GM21390 (cell line): ENCODE measurements around the gene UBE2O.

Experiments used
- ATAC-seq: cut with Tn5 transposase; IDR thresholded peaks from one replicate; pipeline ENCODE4 v1.9.1; 2021; ENCODE audit not compliant: unreplicated experiment

Gene UBE2O

DNA sequence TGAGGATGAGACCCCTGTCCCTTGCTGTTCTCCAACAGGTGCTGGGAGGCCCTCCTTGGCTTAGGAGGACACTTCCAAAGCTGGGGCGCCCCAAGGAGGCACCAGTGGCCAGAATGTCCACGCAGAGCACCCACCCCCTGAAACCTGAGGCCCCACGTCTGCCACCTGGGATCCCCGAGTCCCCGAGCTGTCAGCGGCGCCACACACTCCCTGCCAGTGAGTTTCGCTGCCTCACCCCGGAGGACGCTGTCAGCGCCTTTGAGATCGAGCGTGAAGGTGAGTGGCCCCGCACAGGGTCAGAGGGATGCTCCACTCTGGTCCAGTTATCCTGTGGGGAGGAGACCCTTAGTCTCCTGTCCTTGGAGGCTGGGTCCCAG is 15.7 kb upstream of the UBE2O start:
- no peak for ATAC-seq

DNA sequence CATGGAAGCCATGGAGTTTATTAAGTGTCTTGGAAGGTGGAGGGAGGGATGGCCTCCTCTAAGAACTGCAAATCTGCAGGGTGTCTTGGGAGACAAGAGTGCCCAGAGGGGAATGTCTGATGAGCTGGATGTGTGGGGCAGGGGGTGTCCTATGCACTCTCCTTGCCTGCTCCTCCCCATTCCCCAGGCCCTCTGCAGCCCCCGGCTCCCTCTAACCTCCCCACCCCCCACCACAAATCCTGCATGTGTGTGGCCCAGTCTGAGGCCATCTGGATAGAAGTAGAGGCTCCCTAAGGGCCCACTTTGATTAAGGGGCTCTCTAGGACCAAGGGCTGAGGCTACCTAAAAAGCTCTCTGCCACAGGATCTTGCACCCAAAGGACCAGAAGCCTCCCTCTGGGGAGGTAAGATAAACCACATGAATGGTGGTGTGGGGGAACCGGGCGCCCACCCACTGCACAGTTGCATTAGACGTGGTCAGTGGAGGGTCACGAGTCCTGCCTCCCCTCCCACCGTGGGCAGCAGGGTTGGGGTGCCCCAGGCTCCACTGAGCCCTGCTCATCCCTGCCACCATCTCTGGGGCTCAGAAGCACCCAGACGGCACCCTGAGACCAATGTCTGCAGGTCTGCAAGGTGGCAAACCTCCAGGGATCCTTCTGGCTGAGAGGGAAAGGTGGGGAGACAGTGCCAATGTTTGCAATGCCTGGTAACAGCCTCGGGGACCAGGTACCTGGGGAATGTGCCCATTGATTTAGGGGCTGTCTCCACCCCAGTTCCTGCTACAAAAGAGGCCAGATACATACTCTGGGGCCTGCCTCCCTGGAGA is 15.1 kb upstream of the UBE2O start:
- no peak for ATAC-seq

DNA sequence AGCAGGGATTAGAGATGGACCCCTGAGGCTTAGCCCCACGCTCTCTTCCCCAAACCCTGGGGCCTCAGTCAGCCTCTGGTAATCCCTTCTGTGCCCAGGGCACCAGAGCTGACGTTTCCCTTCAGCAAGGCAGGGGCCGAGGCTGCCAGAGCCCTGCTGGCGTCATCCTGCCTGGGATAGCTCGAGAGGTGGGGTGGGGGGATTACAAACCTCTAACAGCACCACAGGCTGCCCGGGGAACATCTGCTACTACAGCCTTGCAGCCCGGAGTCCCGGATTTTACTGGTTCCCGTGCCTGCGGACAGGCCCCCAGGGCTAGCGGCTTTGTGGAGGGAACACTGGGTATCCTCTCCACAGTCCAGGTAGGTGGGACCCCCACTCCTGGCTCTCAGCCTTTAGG is 14.4 kb upstream of the UBE2O start, which contains the start of gene AANAT:
AANAT (plus strand) TSS at position 238 of the 400 bp plus-strand sequence. CDS start 1,144 bp downstream, outside the sequence.
- ATAC-seq = no peak

DNA sequence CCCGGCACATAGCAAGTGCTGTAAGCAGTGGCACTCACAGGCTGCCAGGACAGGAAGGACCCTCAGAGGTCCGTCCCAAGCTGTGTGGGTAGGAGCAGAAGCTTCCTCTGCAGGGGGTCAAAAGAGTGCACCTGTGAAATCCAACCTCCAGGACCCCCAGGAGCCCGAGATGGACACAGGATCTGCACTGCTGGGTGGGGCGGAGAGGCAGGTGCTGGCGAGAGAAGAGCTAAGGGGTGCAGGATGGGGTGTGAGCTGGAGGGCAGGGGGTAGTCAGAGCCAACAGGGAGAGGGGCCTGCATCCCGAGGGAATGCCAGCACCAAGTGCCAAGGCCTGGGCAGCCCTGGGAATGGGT is 13.8 kb upstream of the UBE2O start:
- ATAC-seq = no peak

DNA sequence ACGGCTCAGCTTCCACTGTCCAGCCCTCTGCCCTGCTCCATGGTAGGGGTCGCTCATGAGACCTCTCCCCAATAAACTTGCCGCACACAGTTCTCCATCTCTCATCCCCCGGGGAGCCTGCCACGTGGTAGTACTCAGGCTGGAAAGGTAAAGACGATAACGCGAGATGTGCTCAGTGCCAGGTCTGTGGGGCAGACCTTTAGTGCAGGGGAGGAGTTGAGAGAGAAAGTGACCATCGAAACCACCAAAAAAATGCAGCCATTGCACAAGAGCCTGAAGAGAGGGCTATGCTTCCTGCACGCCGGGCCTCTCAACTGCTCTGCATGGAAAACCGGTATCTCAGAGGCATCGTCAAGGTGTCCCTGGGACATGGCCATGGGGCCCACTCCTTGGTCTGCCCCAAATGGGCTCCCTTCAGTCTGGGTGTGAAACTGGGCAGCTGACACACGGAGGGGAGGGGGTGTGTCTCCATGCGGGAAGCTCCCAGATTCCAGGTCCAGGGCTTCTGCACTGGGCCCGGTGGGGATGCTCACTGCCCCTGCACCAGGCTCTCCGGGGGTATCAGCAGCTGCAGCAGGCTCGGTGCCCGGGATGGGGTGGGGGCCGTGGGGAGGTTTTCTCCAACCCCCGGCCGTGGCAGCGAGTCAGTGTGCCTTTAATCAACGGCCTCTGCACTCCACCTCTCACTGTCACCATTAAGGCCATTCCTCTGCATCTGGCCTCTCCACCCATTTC is 9.8 kb upstream of the UBE2O start:
- no peak for ATAC-seq

GRCh38 chr17:76461765-76462555 is 9.0 kb upstream of the UBE2O start:
- ATAC-seq = no peak

GRCh38 chr17:76459674-76460073 is 6.7 kb upstream of the UBE2O start:
- ATAC-seq = no peak

- ATAC-seq = no peak
Observed at GRCh38 chr17:76458580-76459490, 5.9 kb upstream of the UBE2O start.

GRCh38 chr17:76453431-76453743 is 435 bp upstream of the UBE2O start:
- ATAC-seq = no peak

DNA sequence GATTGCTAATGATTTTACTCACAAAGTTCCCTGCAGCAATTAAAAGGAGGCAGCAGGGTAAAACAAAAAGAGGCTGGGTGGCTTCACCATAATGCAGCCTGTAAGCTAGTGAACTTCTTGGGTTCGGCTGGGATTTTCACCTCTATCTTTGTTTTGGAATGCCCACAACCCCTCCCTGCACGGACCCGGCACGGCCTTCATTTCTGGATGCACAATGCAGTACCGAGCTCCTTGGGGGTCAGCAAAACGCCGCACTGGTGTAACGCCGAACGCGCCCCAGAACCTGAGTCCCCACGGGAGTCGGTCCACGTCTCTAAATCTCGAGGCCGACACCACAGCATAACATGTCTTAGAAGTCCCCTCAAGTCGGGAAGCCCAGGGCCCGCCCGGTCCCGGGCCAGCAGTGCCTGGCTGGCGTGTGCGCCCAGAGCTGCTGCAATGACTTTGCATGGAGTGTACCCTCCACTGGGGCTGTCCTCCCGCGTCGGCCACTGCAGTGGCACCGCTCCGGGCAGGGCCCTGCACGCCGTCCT is 759 bp downstream of the UBE2O start:
- ATAC-seq = peak; percentile 29

- no peak for ATAC-seq
Observed at GRCh38 chr17:76451506-76451905, 1.4 kb downstream of the UBE2O start.

DNA sequence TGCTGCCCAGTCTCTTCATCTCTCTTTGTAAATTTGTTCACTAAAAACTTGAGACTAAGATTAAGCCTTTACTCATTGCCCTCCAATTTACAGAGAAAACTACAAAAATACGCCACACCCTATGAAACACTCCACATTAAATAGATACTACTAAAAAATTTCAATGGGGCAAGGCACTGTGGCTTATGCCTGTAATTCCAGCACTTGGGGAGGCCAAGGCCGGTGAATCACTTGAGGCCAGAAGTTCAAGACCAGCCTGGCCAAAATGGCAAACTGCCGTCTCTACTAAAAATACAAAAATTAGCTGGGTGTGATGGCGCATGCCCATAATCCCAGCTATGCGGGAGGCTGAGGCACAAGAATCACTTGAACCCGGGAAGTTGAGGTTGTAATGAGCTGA is 3.8 kb downstream of the UBE2O start:
- ATAC-seq = no peak

- ATAC-seq = no peak
Observed at GRCh38 chr17:76447931-76448652, 4.9 kb downstream of the UBE2O start.

DNA sequence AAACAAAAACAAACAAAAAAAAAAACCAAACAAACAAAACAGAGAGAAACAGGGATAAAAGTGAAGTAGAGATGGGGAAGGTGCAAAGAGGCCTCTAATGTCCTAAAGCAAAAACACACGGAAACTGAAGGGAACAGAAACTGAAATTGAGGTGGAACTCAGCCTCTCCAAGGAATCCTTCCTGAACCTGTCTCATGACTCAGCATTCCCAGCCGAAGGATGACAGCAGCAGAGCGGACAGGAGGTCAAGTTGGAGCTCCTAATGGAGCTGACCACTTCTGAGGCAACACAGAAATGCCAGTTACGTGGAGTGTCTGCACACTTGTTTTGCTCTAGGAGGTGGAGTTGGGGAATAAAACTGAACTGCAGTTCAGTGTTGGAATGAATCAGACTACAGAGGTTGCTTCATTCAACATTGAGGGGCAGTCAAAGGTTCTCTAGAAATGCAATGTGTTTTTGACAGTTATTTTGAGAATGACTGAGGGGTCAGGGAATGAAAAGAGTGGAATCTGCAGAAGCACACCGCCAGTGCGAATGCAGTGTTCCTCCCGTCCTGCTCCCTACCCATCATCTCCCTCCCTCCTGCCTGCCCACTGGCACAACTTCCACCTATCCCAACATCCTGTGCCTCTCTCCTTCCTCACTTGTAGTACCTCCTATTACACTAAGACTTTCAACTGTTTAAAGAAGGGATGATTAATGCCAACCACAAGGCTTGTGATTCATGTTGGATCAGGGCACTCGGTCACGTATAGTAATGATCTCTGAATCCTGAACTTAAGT is 6.3 kb downstream of the UBE2O start:
- no peak for ATAC-seq

- ATAC-seq = no peak
Observed at GRCh38 chr17:76445697-76446448, 7.1 kb downstream of the UBE2O start.

DNA sequence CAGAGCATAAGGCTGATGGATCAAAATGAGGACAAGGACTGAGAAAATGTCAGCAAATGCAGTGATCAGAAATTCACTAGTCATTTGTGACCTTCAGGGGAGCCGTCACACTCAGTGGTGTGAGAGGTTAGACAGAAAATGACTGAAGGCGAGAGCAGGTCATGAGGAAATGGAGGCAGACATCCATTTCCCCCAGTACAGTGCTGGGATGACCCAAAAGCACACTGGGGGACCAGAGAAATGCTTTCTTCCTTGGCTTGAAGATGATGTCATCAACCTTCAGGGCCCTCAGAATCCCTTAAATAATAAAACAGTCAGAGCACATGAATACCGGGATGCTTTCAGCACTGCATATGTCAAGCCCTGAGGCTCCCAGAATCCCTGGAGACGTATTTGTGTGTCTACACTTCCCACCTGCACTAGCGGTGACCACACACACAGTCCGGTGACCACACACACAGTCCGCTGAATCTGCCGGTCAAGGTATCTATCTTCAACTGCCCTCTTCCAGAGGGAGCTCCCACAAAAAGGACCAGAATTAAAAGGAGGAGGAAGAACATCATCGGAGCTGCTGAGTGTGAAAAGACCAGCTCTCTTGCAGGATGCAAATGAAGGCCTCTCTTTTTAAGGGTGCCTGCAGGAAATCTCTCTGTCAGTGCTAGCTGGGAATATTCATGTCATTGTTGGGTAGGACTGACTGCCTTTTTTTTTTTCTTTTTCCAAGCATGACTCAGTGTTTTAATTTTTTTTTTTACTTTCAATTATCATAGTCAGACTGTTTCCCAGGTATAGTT is 8.2 kb downstream of the UBE2O start:
- no peak for ATAC-seq
